ENCODE results near the gene NOC4L.
"Not testable (repeated sequence)": the region's sequence is repeated elsewhere in the genome, so short reads cannot be mapped to it uniquely, and the experiment has no call there.

The NOC4L gene

GRCh38 chr12:132144810-132145168 is 532 bp downstream of the NOC4L start:
- no peak for DNase-seq

GRCh38 chr12:132145334-132145733 is 1.1 kb downstream of the NOC4L start:
- DNase-seq, result no peak

GRCh38 chr12:132146098-132146497 is 1.8 kb downstream of the NOC4L start:
- DNase-seq, result no peak

GRCh38 chr12:132146772-132147422 is 2.6 kb downstream of the NOC4L start:
- no peak for DNase-seq

- DNase-seq, result no peak
Observed at GRCh38 chr12:132147423-132148367, 3.4 kb downstream of the NOC4L start.

- no peak for DNase-seq
Observed at GRCh38 chr12:132148368-132149045, 4.2 kb downstream of the NOC4L start.

GRCh38 chr12:132149526-132149925 is 5.3 kb downstream of the NOC4L start:
- not testable (repeated sequence) for DNase-seq

- no peak for DNase-seq
Observed at GRCh38 chr12:132150780-132151144, 6.5 kb downstream of the NOC4L start.

GRCh38 chr12:132151145-132151765 is 7.0 kb downstream of the NOC4L start:
- DNase-seq, result no peak

GRCh38 chr12:132151766-132152410 is 7.6 kb downstream of the NOC4L start:
- DNase-seq, result no peak

GRCh38 chr12:132152411-132152821 is 8.2 kb downstream of the NOC4L start:
- DNase-seq, result no peak

- DNase-seq, result no peak
Observed at GRCh38 chr12:132152953-132153352, 8.7 kb downstream of the NOC4L start.

- DNase-seq, result peak; percentile 73
Observed at GRCh38 chr12:132153501-132154340, 9.5 kb downstream of the NOC4L start.

GRCh38 chr12:132154341-132154761 is 10.1 kb downstream of the NOC4L start:
- DNase-seq, result no peak

GRCh38 chr12:132154941-132155770 is 10.9 kb downstream of the NOC4L start:
- DNase-seq, result no peak

- DNase-seq, result no peak
Observed at GRCh38 chr12:132155771-132156572, 11.7 kb downstream of the NOC4L start.

GRCh38 chr12:132156573-132157325 is 12.5 kb downstream of the NOC4L start:
- DNase-seq, result no peak

GRCh38 chr12:132157733-132158409 is 13.6 kb downstream of the NOC4L start:
- DNase-seq, result no peak
